Neural cell (in vitro differentiated cells): ENCODE measurements around the gene WDR37. TPM values are rescaled to one million over a fixed set of nuclear protein-coding genes. Genes with fewer than 3 reads are reported as not detected.
A peak's percentile ranks its signal among the peaks of the same experiment; 100 is the strongest.

Experiments used
- H2AFZ ChIP-seq: fragments of 200-600, 300-800 bp; sonication (generic), shearing (Covaris generic); 2 replicates; pipeline ENCODE4 v1.6.0; 2014; ENCODE audit warnings: low read depth, mild to moderate bottlenecking, antibody characterized with exemption, low read length, moderate library complexity
- H3F3A ChIP-seq: fragments of 200-600 bp; shearing (Covaris generic); 2 replicates; pipeline ENCODE4 v1.6.1; 2016; ENCODE audit warnings: mild to moderate bottlenecking, moderate library complexity, mixed read lengths, antibody characterized with exemption, low read length; ENCODE audit not compliant: insufficient read depth, poor library complexity, severe bottlenecking
- H3K27ac ChIP-seq: fragments of 200-600, 300-800 bp; sonication (generic), shearing (Covaris generic); 2 replicates; pipeline ENCODE4 v1.5.1; 2014; ENCODE audit warnings: mild to moderate bottlenecking, low read length, moderate library complexity
- H3K27me3 ChIP-seq: fragments of 300-800, 200-600 bp; sonication (generic), shearing (Covaris generic); 2 replicates; pipeline ENCODE4 v1.6.0; 2014; ENCODE audit warnings: mild to moderate bottlenecking, low read depth, low read length, moderate library complexity; ENCODE audit not compliant: insufficient read depth
- H3K36me3 ChIP-seq: fragments of 300-800, 200-600 bp; sonication (generic), shearing (Covaris generic); 2 replicates; pipeline ENCODE4 v1.5.1; 2014; ENCODE audit warnings: mild to moderate bottlenecking, antibody characterized with exemption, low read length, moderate library complexity; ENCODE audit not compliant: insufficient read depth
- H3K4me2 ChIP-seq: fragments of 300-800, 200-600 bp; sonication (generic), shearing (Covaris generic); 2 replicates; pipeline ENCODE4 v1.6.0; 2014; ENCODE audit warnings: mild to moderate bottlenecking, low read length
- H3K4me3 ChIP-seq: fragments of 300-800, 200-600 bp; sonication (generic), shearing (Covaris generic); 2 replicates; pipeline ENCODE4 v1.5.1; 2014; ENCODE audit warnings: mild to moderate bottlenecking, low read length, moderate library complexity
- H3K79me2 ChIP-seq: fragments of 200-600 bp; shearing (Covaris generic); replicated peaks from 2 replicates; pipeline ENCODE4 v1.6.0; 2014; ENCODE audit warnings: mild to moderate bottlenecking, low read length, moderate library complexity; ENCODE audit not compliant: insufficient read depth
- H3K9ac ChIP-seq: fragments of 300-800, 200-600 bp; sonication (generic), shearing (Covaris generic); 2 replicates; pipeline ENCODE4 v1.6.1; 2016; ENCODE audit warnings: mild to moderate bottlenecking, low read length, mixed read lengths
- H3K9me2 ChIP-seq: fragments of 200-600 bp; shearing (Covaris generic); 2 replicates; pipeline ENCODE4 v1.6.1; 2016; ENCODE audit warnings: mild to moderate bottlenecking, low read length, mixed read lengths; ENCODE audit not compliant: insufficient read depth
- H3K9me3 ChIP-seq: fragments of 200-600, 300-800 bp; sonication (generic), shearing (Covaris generic); 2 replicates; pipeline ENCODE4 v1.6.1; 2016; ENCODE audit warnings: mild to moderate bottlenecking, mixed run types, low read length, moderate library complexity, mixed read lengths
- H4K20me1 ChIP-seq: fragments of 200-600 bp; shearing (Covaris generic); 2 replicates; pipeline ENCODE4 v1.6.1; 2016; ENCODE audit warnings: mild to moderate bottlenecking, mixed run types; ENCODE audit not compliant: insufficient read depth
- CTCF ChIP-seq: fragments of 450-650 bp; IDR thresholded peaks from 2 replicates; pipeline ENCODE4 v1.5.1; 2014; ENCODE audit warnings: antibody characterized with exemption, mild to moderate bottlenecking, moderate library complexity; ENCODE audit not compliant: poor library complexity, severe bottlenecking
- EP300 ChIP-seq: fragments of 450-650 bp; conservative IDR thresholded peaks from 2 replicates; pipeline ENCODE4 v1.6.1; 2014; ENCODE audit warnings: antibody characterized with exemption, mild to moderate bottlenecking, moderate library complexity; ENCODE audit not compliant: poor library complexity, severe bottlenecking
- EZH2 ChIP-seq: fragments of 200-600, 300-800 bp; shearing (Covaris generic), sonication (generic); IDR thresholded peaks from 2 replicates; pipeline ENCODE4 v1.6.1; 2014; ENCODE audit warnings: antibody characterized with exemption, low read length, borderline replicate concordance, mild to moderate bottlenecking; ENCODE audit not compliant: insufficient read depth, poor library complexity, severe bottlenecking
- MXI1 ChIP-seq: fragments of 450-650 bp; conservative IDR thresholded peaks from 2 replicates; pipeline ENCODE4 v1.6.1; 2014; ENCODE audit warnings: antibody characterized with exemption, mild to moderate bottlenecking; ENCODE audit not compliant: poor library complexity, severe bottlenecking
- POLR2AphosphoS5 ChIP-seq: IDR thresholded peaks from 2 replicates; pipeline ENCODE4 v1.6.1; 2012
- RAD21 ChIP-seq: fragments of 450-650 bp; conservative IDR thresholded peaks from 2 replicates; pipeline ENCODE4 v1.6.1; 2014; ENCODE audit warnings: antibody characterized with exemption, mild to moderate bottlenecking, moderate library complexity
- REST ChIP-seq: IDR thresholded peaks from 2 replicates; pipeline ENCODE4 v1.6.1; 2012; ENCODE audit warnings: borderline replicate concordance
- SMC3 ChIP-seq: fragments of 450-650 bp; conservative IDR thresholded peaks from 2 replicates; pipeline ENCODE4 v1.6.1; 2014; ENCODE audit warnings: antibody characterized with exemption, mild to moderate bottlenecking, moderate library complexity; ENCODE audit not compliant: poor library complexity
- TAF1 ChIP-seq: IDR thresholded peaks from 2 replicates; pipeline ENCODE4 v1.6.1; 2012; ENCODE audit warnings: low read depth
- polyA plus RNA-seq: library from polyadenylated mRNA; depleted of rRNA; stranded (reverse); fragments of >200 nt; gene quantifications from 2 replicates; pipeline ENCODE4 v1.2.3, GENCODE V29; 2014

The WDR37 gene
- polyA plus RNA-seq, 1 donor from 2014 or later, result 32.3 TPM

- peak; percentile 91 for TF ChIP-seq EP300
- TF ChIP-seq TAF1, result peak; percentile 96
- peak; percentile 96 for TF ChIP-seq POLR2AphosphoS5
- peak; percentile 28 for TF ChIP-seq CTCF
- TF ChIP-seq EZH2, result no peak
- no peak for TF ChIP-seq SMC3
- no peak for TF ChIP-seq RAD21
- peak; percentile 51 for TF ChIP-seq MXI1
- TF ChIP-seq REST, result peak; percentile 87
- H3K27ac ChIP-seq, result peak within 1 kb of the TSS; percentile 99
- no peaks in the 10 kb centered on the region for H3K36me3 ChIP-seq
- no peaks in the 10 kb centered on the region for H3K27me3 ChIP-seq
- H4K20me1 ChIP-seq, result peaks cover 14% of the 10 kb centered on the region
- H3K9ac ChIP-seq, result peak within 1 kb of the TSS; percentile 96
- H2AFZ ChIP-seq, result peak within 1 kb of the TSS; percentile 56
- H3K4me3 ChIP-seq, result peak within 1 kb of the TSS; percentile 81
- H3K9me2 ChIP-seq, result no peaks in the 10 kb centered on the region
- H3K4me2 ChIP-seq, result peak within 1 kb of the TSS; percentile 96
- H3K9me3 ChIP-seq, result no peaks in the 10 kb centered on the region
- H3F3A ChIP-seq, result peaks cover 5% of the 10 kb centered on the region
- H3K79me2 ChIP-seq, result peaks cover 74% of the 10 kb centered on the region
Observed at GRCh38 chr10:1048732-1049424, 7.3 kb upstream of the WDR37 start, which contains the start of gene IDI1. Gene IDI1, minus strand, starts transcription at chr10:1049119. Its CDS starts 116 bp downstream, at chr10:1049003.

GRCh38 chr10:1049425-1049958 is 6.7 kb upstream of the WDR37 start:
- no peaks in the 10 kb centered on the region for H3K36me3 ChIP-seq
- H3K4me2 ChIP-seq, result peak overlapping the region; percentile 72
- no peaks in the 10 kb centered on the region for H3K9me2 ChIP-seq
- H3K9ac ChIP-seq, result peak overlapping the region; percentile 96
- peak overlapping the region; percentile 56 for H2AFZ ChIP-seq
- H3K4me3 ChIP-seq, result peak overlapping the region; percentile 81
- no peaks in the 10 kb centered on the region for H3K27me3 ChIP-seq
- TF ChIP-seq CTCF (no peak), EP300 (no peak), TAF1 (peak; percentile 14), MXI1 (peak; percentile 62), EZH2 (no peak), SMC3 (no peak), RAD21 (no peak), POLR2AphosphoS5 (peak; percentile 68), REST (peak; percentile 63)
- H3K79me2 ChIP-seq, result peaks cover 74% of the 10 kb centered on the region
- no peaks in the 10 kb centered on the region for H3K9me3 ChIP-seq
- H3K27ac ChIP-seq, result peak overlapping the region; percentile 99
- peaks cover 5% of the 10 kb centered on the region for H3F3A ChIP-seq
- peaks cover 8% of the 10 kb centered on the region for H4K20me1 ChIP-seq
